VCaP (cell line): ENCODE results near the gene UBE2I.

ENCODE experiments used
- H3K27ac ChIP-seq: fragments of 450-650 bp; 2 replicates; pipeline ENCODE4 v1.5.1; 2017
- TF ChIP-seq, protein P1 (sequence below): fragments of 450-650 bp; conservative IDR thresholded peaks from 2 replicates; pipeline ENCODE4 v1.5.1; 2017; ENCODE audit warnings: mild to moderate bottlenecking, moderate library complexity

The UBE2I gene

GRCh38 chr16:1279081-1279944, 30.1 kb upstream of the UBE2I start:
- no peak overlapping the region for H3K27ac ChIP-seq
- TF ChIP-seq, protein P1, sequence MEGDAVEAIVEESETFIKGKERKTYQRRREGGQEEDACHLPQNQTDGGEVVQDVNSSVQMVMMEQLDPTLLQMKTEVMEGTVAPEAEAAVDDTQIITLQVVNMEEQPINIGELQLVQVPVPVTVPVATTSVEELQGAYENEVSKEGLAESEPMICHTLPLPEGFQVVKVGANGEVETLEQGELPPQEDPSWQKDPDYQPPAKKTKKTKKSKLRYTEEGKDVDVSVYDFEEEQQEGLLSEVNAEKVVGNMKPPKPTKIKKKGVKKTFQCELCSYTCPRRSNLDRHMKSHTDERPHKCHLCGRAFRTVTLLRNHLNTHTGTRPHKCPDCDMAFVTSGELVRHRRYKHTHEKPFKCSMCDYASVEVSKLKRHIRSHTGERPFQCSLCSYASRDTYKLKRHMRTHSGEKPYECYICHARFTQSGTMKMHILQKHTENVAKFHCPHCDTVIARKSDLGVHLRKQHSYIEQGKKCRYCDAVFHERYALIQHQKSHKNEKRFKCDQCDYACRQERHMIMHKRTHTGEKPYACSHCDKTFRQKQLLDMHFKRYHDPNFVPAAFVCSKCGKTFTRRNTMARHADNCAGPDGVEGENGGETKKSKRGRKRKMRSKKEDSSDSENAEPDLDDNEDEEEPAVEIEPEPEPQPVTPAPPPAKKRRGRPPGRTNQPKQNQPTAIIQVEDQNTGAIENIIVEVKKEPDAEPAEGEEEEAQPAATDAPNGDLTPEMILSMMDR = no peak

DNA sequence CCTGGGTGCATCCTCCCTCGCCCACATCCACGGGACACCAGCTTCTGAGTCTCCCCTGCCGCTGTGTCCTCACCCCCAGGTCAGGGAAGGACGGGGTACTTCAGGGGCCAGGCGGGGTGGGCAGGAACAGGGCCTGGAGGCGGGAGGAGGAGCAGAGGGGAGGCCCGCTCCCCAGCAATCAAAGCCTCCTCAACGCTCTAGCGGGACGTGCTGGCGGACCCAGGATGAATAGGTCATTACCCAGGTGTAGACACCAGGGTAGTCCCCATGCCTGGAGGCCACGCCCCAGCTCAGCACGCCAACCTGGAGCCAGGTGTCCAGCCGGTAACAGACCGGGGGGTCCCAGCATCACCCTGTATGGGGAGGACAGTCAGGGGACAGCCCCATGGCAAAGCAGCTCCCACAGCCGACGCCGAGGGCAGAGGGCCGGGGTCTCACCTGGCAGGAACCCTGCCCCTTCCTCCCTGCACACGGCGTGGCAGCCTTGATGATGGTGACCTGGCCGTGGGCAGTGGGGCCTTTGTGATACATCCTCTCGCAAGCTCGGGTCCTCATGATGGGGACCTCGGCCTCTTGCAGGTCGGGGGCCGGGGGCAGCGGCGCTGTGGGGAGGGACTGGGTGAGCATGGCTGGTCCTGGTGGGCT, 29.4 kb upstream of the UBE2I start:
- TF ChIP-seq, protein P1 = no peak
- H3K27ac ChIP-seq = no peak overlapping the region

GRCh38 chr16:1280783-1281182, 28.7 kb upstream of the UBE2I start:
- TF ChIP-seq, protein P1 = no peak

GRCh38 chr16:1281517-1281916, 27.9 kb upstream of the UBE2I start:
- TF ChIP-seq, protein P1 = no peak
- H3K27ac ChIP-seq = no peak overlapping the region

More at GRCh38 chr16:1280783-1281182, 28.7 kb upstream of the UBE2I start:
- no peak overlapping the region for H3K27ac ChIP-seq

- TF ChIP-seq, protein P1 = no peak
- no peak overlapping the region for H3K27ac ChIP-seq
Measured at GRCh38 chr16:1282324-1282973, 27.0 kb upstream of the UBE2I start.

DNA sequence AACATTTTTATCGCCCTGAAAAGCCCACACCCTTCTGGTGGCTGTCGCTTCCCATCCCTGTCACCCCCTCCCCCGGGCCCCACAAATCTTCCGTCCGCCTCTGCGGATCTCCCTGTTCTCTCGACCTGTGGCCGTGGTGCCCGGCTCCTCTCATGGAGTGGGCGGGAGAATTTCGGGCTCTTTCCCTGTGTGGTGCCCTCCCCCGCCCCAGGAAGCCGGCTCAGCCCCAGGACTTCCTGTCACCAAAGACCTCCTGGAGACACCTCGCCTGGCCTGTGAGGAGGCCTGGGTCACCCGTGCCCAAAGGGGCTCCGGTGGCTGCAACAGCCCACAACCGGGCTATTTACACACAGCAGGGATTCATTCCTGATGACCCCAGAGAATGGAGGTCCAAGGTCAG, 26.1 kb upstream of the UBE2I start:
- no peak overlapping the region for H3K27ac ChIP-seq
- TF ChIP-seq, protein P1 = no peak

DNA sequence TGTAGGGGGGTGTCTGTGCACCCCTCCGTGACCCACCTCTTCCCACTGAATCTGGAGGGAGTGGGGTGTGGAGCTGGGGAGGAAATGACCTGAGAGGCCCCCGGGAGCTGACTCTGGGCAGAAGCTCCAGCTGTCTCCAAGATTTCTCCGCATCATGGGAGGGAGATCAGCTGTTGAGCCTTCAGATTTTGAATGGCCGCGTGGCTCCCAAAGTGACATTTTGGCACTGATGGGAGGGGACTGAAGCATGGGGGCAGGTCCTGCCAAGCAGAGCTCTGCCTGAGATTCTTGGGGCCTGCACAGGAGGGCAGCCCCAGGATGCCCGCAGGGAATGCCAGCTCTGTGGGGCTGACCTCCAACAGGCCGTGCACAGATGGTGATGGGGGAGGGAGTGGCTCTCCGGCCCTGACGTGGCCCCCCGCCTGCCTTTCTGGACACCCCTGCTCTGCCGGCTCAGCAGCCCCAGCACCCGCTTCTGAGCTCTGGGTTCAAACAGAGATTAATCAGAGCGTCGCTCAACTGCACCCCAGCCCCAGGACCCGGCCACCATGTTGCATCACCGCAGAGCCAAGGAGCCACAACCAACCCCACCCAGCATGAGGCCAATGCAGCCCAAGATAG, 25.3 kb upstream of the UBE2I start:
- TF ChIP-seq, protein P1 = no peak
- no peak overlapping the region for H3K27ac ChIP-seq
